ENCODE results near the gene QKI.
A peak's percentile ranks its signal among the peaks of the same experiment; 100 is the strongest.
"Not testable (repeated sequence)": the region's sequence is repeated elsewhere in the genome, so short reads cannot be mapped to it uniquely, and the experiment has no call there.

The QKI gene

DNA sequence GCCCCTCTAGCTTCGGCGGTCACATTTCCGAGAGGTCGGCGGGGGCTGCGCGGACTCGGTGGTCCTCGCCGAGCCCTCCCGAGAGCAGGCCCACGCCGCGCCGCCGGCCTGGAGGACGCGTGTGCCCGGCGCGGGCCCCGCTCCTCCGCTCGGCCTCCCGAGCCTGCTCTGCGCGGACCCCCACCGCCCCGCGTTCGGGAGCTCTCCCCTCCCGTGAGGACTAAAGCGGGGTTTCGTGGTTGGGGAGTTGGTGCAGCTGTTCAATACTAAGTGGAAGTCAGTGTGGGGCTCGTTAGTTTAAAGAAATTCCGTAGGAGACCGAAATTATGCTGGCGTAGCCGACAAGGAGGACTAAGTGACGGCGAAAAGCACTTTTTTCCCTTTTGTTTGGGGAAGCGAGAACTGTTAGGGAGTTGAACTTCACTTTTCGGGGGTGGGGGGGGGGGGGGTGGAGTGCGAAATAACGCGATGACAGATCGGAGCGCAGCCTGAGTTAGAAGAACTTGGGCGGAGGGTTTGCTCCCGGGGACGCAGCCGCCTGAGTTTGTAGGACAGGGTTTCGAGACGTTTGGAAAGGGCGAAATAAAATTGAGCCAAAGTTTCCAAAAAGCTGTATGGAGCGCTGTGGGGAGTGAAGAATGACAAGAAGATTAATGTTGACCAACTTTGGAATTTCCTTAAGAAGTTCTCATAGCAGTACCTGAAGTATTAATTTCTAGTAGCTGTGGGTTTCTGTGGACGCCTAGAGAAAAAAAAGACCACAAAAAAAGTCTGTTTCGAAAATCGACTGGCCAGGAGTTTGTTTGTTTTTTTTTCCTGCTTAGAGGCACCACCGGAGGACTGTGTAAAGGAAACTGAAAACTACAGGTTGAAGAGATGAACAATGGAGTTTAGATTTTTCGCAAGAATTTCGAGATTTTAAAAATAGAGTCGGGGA is 1.4 kb downstream of the QKI start:
- no peak for DNase-seq

DNA sequence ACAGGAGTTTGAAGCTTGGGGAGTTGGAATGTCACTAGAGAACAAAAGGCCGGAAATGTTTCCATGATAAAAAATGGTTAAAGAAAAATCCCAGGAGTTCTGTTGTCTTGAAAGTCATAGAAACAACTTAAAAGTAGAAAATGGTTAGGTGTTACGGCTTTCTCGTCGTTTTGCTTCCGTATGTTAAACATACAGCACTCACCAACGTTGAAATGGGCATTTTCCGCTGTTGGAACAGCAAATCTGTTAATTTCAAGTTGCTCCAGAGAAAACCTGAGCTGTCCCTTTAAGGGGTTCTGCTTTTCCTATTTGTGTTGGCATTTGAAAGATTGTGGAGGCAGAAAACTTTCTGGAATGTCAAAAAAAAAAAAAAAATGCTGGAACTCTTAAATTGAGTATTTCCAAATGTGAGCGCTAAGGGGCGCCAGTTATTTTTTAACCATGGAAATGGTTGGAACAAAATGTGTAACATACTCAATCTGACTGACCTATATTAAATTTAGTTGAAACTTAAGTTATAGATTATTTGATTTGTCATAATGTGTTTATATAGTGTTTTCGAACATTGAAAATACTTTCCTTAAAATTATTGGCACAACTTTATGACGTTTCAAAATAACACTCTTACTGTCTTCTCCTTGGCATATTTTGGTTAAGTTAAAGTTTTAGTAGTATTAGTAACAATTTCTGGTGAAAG is 2.2 kb downstream of the QKI start:
- peak in 1 of 2 experiments; percentile 13 for DNase-seq

GRCh38 chr6:163417595-163417994 is 3.1 kb downstream of the QKI start:
- DNase-seq, result no peak

- no peak for DNase-seq
Observed at GRCh38 chr6:163418311-163419029, 4.0 kb downstream of the QKI start.

DNA sequence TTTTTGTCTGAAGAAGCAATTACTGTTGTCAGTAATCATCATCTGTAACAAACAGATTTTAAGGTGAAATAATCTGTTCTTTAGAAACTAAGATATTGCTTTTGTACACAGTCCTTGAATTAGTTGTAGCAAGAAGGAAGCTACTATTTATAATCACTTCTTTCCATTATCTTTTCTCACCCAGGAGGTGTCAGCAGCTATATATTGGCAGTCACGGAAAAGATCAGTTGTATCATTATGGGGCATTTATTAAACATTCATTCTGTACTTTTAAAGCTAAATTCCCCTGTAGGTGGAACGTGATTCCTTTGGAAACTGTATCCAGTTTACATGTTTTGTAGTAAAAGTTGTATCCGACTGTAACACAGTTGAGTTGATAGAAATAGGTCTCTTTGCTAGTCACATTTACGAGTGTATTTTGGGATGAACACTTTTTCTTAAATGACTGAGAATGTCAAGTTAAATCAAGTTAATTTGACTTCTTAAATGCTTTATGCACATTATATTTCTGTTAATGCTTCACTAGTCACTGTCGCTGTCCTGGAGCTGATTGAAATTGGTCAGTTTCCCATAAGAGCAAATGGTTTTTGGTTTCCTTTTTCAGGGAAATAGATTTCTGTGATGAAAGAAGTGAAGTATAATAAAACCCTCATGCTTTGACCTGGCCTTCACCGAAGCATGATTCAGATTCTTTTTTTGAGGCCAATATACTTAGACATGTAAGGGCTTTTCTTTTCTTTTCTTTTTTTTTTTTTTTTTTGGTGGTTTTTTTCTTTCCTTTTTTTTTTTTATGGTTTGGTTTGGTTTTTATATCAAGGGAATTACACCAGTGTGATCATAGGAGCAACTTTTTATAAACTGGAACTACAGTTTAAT is 5.1 kb downstream of the QKI start:
- DNase-seq, result no peak

- no peak for DNase-seq
Observed at GRCh38 chr6:163420289-163420614, 5.7 kb downstream of the QKI start.

DNA sequence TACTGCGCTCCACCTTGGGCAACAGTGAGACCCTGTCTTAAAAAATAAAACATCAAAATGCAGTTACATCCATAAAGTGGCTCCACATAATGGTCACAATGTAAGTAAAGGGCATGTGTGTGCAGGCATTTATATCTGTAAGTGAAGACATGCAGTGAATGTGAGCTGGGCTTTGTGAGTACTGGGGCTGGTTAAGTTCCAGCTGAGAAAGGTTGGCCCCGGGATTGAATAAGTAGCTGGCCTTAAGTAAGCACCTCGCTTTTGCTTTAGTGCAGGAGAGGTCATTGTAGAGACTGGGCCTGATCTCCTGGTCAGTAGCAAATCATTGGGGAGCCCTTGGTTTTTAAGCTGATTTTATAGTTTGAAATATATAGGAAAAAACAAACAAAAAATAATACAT is 8.0 kb downstream of the QKI start:
- no peak for DNase-seq

DNA sequence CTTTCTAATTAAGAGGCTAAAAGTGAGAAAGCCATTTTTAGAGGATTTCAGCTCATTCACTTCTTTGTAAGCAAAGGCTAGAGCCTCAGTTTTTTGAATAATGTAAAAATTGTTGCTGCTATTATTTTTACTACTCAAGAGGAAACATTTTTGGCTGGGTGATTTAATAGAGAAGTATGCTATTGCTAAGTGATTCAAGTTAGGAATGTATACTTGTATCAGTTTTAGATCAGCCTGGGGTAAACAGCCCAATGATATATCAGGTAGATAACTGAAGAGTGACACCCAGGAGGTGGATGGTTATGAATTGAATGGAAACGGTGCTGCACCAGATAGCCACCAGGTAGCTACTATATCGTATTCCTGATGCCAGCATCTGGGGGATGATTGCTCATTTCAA is 9.2 kb downstream of the QKI start:
- DNase-seq, result no peak

- DNase-seq, result no peak
Observed at GRCh38 chr6:163427498-163428254, 13.2 kb downstream of the QKI start.

DNA sequence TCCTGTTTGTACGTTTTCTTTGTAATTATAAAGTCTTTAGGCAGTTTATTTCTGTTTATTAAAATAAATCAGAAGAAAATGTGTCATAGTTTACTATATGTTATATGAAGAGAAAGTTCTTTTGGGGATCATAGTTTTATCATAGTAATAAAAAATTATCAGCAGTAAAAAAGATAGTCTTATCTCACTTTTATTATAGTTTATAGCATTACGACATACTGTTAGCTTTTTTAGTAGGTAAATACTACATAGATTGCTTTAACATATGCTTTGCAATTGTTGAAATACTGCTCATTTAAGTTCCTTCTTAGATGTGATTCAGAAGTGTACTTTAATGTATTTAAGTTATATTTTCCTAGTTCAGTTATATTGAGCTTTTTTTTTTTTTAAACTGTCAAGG is 13.9 kb downstream of the QKI start:
- no peak for DNase-seq

DNA sequence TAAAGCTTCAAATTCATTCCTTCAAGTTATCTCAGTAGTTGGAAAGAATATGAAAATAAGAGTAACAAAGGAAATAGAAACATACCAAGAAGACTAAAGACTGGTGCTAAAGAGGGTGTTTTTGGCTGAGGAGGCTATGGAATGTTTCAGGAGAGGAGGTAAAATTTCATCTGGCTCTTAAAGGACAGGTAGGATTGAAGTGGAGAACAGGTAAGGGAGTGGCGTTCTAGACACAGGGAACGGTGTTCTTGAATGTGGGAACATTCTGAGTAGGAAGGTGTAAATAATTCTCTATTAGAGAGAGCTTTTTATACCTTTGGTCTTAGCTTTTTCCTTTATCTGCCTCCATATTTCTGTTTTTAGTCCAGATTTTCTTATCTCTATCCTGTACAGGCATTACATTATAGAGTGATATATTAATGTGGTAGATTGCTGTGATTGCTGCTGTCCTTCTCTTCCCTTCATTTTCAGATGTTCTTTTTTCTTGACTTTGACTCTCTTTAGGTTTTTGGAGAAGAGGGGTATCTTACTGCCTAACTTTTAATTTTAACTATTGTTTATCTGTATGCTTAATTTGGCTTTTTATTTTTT is 15.4 kb downstream of the QKI start:
- DNase-seq, result no peak

GRCh38 chr6:163432300-163432699 is 17.8 kb downstream of the QKI start:
- no peak for DNase-seq

DNA sequence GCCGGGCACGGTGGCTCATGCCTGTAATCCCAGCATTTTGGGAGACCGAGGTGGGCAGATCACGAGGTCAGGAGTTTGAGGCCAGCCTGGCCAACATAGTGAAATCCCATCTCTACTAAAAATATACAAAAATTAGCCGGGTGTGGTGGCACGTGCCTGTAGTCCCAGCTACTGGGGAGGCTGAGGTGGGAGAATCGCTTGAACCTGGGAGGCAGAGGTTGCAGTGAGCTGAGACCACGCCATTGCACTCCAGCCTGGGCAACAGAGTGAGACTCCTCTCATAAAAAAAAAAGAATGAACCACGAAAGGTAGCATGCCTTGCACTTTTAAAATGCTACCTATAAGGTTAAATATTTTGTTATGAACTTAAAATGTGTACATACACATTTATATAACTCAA is 19.0 kb downstream of the QKI start:
- DNase-seq, result not testable (repeated sequence)

- DNase-seq, result no peak
Observed at GRCh38 chr6:163435023-163435422, 20.5 kb downstream of the QKI start.

GRCh38 chr6:163436843-163437242 is 22.3 kb downstream of the QKI start:
- DNase-seq, result no peak

DNA sequence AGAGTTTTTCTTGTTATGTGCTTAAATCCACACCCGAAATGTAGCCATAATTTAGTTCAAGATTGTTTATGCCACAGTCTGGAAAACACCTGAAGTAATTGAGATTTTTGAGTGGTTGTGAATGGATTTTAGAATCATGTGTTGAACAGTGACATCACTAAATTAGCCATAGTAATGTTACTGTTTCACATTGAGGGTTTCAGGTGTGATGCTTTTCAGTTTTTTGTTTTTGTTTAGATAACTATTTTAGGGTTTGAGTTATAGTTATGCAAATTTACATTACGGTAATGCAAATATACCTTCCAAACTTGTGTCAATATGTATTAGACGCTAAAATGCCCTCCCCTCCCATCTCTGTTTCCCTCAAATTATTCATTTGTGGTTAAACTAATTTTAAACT is 22.9 kb downstream of the QKI start:
- no peak for DNase-seq

DNA sequence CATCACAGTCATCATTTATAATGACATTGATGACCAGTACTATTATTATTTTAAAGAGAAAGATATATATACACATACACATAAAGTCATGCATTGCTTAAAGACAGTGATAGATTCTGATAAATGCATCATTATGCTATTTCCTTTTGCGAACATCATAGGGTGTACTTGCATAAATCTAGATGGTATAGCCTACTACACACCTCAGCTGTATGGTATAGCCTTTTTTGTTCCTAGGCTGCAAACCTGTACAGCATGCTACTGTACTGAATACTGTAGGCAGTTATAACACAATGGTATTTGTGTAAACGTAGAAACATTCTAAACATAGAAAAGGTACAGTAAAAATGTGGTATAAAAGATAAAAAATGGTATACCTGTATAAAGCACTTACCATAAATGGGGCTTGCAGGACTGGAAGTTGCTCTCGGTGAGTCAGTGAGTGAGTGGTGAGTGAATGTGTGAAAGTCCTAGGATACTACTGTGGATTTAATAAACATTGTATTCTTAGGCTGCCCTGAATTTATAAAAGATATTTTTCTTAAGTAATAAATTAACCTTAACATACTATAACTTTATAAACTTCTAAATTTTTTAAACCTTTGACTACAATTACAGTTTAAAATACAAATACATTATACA is 23.9 kb downstream of the QKI start:
- DNase-seq, result no peak

DNA sequence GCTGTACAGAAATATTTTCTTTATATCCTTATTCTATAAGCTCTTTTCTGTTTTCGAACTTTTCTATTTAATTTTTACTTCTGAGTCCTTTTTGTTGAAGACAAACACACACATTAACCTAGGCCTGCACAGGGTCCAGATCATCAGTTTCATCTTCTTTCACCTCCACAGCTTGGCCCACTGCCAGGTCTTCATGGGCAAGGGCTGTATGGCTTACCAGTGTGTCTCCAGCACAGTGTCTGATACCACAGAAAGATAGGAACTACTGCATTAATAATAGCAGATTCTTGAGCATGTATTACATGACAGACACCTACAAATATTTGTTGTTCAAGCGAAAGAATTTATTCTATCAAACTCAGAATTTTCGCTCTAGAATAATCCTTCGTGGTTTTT is 24.4 kb downstream of the QKI start:
- no peak for DNase-seq

- DNase-seq, result not testable (repeated sequence)
Observed at GRCh38 chr6:163439390-163439789, 24.9 kb downstream of the QKI start.

GRCh38 chr6:163439997-163440396 is 25.5 kb downstream of the QKI start:
- no peak for DNase-seq

GRCh38 chr6:163442336-163442735 is 27.8 kb downstream of the QKI start:
- no peak for DNase-seq

Data from cerebellar nuclear complex (tissue), 1 donor.